GM12878 (cell line): Measurements from ENCODE around the gene PPP2R2D. TPM values are rescaled to one million over a fixed set of nuclear protein-coding genes. Genes with fewer than 3 reads are reported as not detected.

Experiments
- ATF3 ChIP-seq: IDR thresholded peaks from 2 replicates; pipeline ENCODE4 v1.6.1; 2011; ENCODE audit warnings: low read depth, mild to moderate bottlenecking, low read length, moderate library complexity, borderline replicate concordance; ENCODE audit errors: extremely low read depth
- BHLHE40 ChIP-seq, 2 experiments: fragments of 450-650 bp in 1 of 2; IDR thresholded peaks; 2 replicates each; pipeline ENCODE4 v1.6.1; 2011 to 2017; ENCODE audit warnings: low read depth in 2 of 2, borderline replicate concordance in 1 of 2, improper control_type of control experiment in 1 of 2, low read length in 1 of 2, mild to moderate bottlenecking in 1 of 2
- CREM ChIP-seq: IDR thresholded peaks from 2 replicates; pipeline ENCODE4 v1.6.1; 2014; ENCODE audit warnings: antibody characterized with exemption, low read depth
- DPF2 ChIP-seq: fragments of 450-650 bp; IDR thresholded peaks from 2 replicates; pipeline ENCODE4 v1.6.1; 2017; ENCODE audit warnings: mild to moderate bottlenecking
- HCFC1 ChIP-seq: fragments of 150-350 bp; IDR thresholded peaks from 2 replicates; pipeline ENCODE4 v1.6.1; 2014; ENCODE audit warnings: low read length
- IKZF2 ChIP-seq, 2 experiments: fragments of 450-650 bp; IDR thresholded peaks; 2 replicates each; pipeline ENCODE4 v1.6.1; 2017; ENCODE audit warnings: mild to moderate bottlenecking in 2 of 2, moderate library complexity in 2 of 2
- JUNB ChIP-seq: IDR thresholded peaks from 2 replicates; pipeline ENCODE4 v1.6.1; 2016; ENCODE audit warnings: antibody characterized with exemption, mild to moderate bottlenecking
- KLF5 ChIP-seq: fragments of 450-650 bp; IDR thresholded peaks from 2 replicates; pipeline ENCODE4 v1.6.1; 2014; ENCODE audit warnings: mild to moderate bottlenecking; ENCODE audit not compliant: partially characterized antibody
- MXI1 ChIP-seq: fragments of 150-350 bp; IDR thresholded peaks from 2 replicates; pipeline ENCODE4 v1.6.1; 2011; ENCODE audit warnings: low read depth, mild to moderate bottlenecking, inconsistent platforms, low read length, improper control_type of control experiment
- NFIC ChIP-seq: IDR thresholded peaks from 2 replicates; pipeline ENCODE4 v1.6.1; 2012; ENCODE audit warnings: low read depth, mild to moderate bottlenecking, inconsistent platforms, low read length, moderate library complexity
- PAX5 ChIP-seq: IDR thresholded peaks from 2 replicates; pipeline ENCODE4 v1.6.1; 2011; ENCODE audit warnings: low read depth, low read length, borderline replicate concordance
- REST ChIP-seq: IDR thresholded peaks from 2 replicates; pipeline ENCODE4 v1.6.1; 2012; ENCODE audit warnings: mild to moderate bottlenecking, low read depth, low read length
- SREBF2 ChIP-seq: IDR thresholded peaks from 2 replicates; pipeline ENCODE4 v1.6.1; 2012; ENCODE audit warnings: mild to moderate bottlenecking, low read length
- TAF1 ChIP-seq: IDR thresholded peaks from 2 replicates; pipeline ENCODE4 v1.6.1; 2011; ENCODE audit warnings: mild to moderate bottlenecking, low read depth, low read length, borderline replicate concordance
- TCF12 ChIP-seq: IDR thresholded peaks from 2 replicates; pipeline ENCODE4 v1.6.1; 2011; ENCODE audit warnings: low read depth, mild to moderate bottlenecking, low read length
- YY1 ChIP-seq: IDR thresholded peaks from 2 replicates; pipeline ENCODE4 v1.6.1; 2011; ENCODE audit warnings: low read depth, mild to moderate bottlenecking, low read length
- polyA plus RNA-seq, 11 experiments: library from polyadenylated mRNA; depleted of rRNA in 4 of 11; unstranded in 6 of 11; stranded (reverse) in 5 of 11; fragments of >200 nt; fragmentation: Nextera tagmentation in 4 of 11; fragmentation: Illumina TruSeq in 1 of 11; extraction: Ambion mirVana in 4 of 11; extraction: Trizol in 1 of 11; gene quantifications; 1 replicate in 1 of 11; 2 replicates in 10 of 11; pipeline versions ENCODE4 v1.2.1 to v1.2.3, GENCODE V29; 2011 to 2016; ENCODE audit warnings: inconsistent platforms in 2 of 11, missing spikeins in 2 of 11, low read depth in 1 of 11
- total RNA-seq, 4 experiments: library from RNA; depleted of rRNA in 3 of 4; stranded (reverse); fragments of >200 nt in 3 of 4; fragmentation: Illumina TruSeq in 1 of 4; extraction: Trizol in 1 of 4; gene quantifications; 2 replicates each; pipeline versions ENCODE4 v1.2.1 to v1.2.3, GENCODE V29; 2013 to 2021
- TF ChIP-seq, protein P1 (sequence below): IDR thresholded peaks from 2 replicates; pipeline ENCODE4 v1.6.1; 2011; ENCODE audit warnings: mild to moderate bottlenecking, low read depth, low read length, moderate library complexity; ENCODE audit not compliant: insufficient replicate concordance

The PPP2R2D gene
- total and polyA plus RNA-seq, 10 of the 15 experiments (the other 5 are each of a cell fraction or from before 2014, with no cell fraction given) = 2.8 to 41.9 (median 21.8) TPM

DNA sequence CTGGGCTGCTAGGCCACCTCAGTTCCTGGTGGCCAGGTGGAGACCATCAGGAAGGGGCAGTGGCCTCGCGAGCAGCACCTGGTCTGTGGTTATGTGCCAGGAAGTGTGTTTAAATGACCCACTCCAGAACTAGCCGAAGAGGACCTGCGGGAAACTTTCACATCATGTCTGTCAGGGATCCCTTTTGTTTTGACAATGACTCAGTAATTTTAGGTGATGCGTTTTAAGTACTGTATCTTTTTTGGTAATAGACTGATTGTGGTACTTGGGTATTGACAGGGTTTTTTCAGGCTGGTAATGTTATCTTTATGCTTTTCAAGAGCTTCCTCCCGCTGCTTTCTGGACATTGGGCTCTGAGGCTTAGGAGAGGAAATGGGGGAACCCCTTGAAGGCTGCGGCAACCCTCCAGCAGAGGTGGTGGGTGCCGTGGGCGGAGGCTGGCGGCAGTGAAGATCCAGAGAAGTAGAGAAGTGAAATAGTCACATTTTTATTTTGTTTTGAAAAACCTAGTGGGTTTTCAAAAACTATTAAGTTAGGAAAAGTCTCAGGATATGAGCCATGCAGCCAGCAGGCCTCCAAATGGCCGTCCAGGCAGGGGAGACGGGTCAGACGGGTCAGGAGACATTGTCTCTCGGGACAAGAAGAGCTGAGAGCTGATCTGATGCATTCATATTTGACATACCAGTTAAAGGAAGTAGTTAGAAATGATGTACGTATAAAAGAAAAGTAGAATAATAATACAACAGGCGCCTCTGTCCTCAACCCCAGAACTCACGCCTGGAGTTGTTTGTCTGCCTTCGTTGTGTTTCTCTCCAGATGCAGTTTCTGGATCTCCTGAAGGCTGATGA, 27.7 kb downstream of the PPP2R2D start (continued):
- TF ChIP-seq, protein P1, sequence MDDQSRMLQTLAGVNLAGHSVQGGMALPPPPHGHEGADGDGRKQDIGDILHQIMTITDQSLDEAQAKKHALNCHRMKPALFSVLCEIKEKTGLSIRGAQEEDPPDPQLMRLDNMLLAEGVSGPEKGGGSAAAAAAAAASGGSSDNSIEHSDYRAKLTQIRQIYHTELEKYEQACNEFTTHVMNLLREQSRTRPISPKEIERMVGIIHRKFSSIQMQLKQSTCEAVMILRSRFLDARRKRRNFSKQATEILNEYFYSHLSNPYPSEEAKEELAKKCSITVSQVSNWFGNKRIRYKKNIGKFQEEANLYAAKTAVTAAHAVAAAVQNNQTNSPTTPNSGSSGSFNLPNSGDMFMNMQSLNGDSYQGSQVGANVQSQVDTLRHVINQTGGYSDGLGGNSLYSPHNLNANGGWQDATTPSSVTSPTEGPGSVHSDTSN = peak; percentile 5
- no peak; the same call in 1 of the 2 replicates for TF ChIP-seq CREM
- no peak for TF ChIP-seq REST
- no peak for TF ChIP-seq SREBF2
- peak; percentile 57; the same call in 1 of the 2 replicates for TF ChIP-seq TCF12
- 0 out of 2 replicates have a peak, but pooled peaks have one; percentile 19 for TF ChIP-seq DPF2
- TF ChIP-seq BHLHE40 (IDR thresholded peaks at IDR 0.05; ENCODE audit: borderline replicate concordance in 1 of 2, low read depth in 2 of 2, low read length in 1 of 2) = 0 out of 4 replicates have a peak, but pooled peaks of 1 of the 2 experiments have one; percentile 11
- TF ChIP-seq KLF5 = no peak
- TF ChIP-seq YY1 = 0 out of 2 replicates have a peak, but pooled peaks have one; percentile 34
- no peak for TF ChIP-seq TAF1
- 0 out of 2 replicates have a peak, but pooled peaks have one; percentile 38 for TF ChIP-seq NFIC
- TF ChIP-seq HCFC1 = no peak
- no peak for TF ChIP-seq PAX5
- TF ChIP-seq JUNB = peak; percentile 71
- TF ChIP-seq ATF3 = no peak
- peak; percentile 24 to 38; a peak in 2 of 4 replicates for TF ChIP-seq IKZF2 (IDR thresholded peaks at IDR 0.05)
- TF ChIP-seq MXI1 = no peak
